Measurements from ENCODE around the gene ZSWIM5.
"Not testable (repeated sequence)": the region's sequence is repeated elsewhere in the genome, so short reads cannot be mapped to it uniquely, and the experiment has no call there.

ZSWIM5 gene

GRCh38 chr1:45005761-45006160 is 200.6 kb downstream of the ZSWIM5 start:
- H3K27ac ChIP-seq: no peak overlapping the region
- no peak for DNase-seq
- no peaks in the 10 kb centered on the region for H3K27me3 ChIP-seq
- peaks cover 0 to 22% (median 17%) of the 10 kb centered on the region in 4 donors for H3K4me1 ChIP-seq
- TF ChIP-seq, protein P1, sequence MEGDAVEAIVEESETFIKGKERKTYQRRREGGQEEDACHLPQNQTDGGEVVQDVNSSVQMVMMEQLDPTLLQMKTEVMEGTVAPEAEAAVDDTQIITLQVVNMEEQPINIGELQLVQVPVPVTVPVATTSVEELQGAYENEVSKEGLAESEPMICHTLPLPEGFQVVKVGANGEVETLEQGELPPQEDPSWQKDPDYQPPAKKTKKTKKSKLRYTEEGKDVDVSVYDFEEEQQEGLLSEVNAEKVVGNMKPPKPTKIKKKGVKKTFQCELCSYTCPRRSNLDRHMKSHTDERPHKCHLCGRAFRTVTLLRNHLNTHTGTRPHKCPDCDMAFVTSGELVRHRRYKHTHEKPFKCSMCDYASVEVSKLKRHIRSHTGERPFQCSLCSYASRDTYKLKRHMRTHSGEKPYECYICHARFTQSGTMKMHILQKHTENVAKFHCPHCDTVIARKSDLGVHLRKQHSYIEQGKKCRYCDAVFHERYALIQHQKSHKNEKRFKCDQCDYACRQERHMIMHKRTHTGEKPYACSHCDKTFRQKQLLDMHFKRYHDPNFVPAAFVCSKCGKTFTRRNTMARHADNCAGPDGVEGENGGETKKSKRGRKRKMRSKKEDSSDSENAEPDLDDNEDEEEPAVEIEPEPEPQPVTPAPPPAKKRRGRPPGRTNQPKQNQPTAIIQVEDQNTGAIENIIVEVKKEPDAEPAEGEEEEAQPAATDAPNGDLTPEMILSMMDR (IDR thresholded peaks at IDR 0.05): no peak
- H3K36me3 ChIP-seq: peaks cover 65 to 80% (median 70%) of the 10 kb centered on the region in 3 donors
- no peak overlapping the region for H3K4me3 ChIP-seq
- no peaks in the 10 kb centered on the region for H3K9me3 ChIP-seq
- intact Hi-C loops (cut with DNase I; ENCODE audit: low total_unique reads): loop anchor here (10.0 kb wide), 1 partner anchor 281 kb away; no protein-coding TSS in a partner anchor

GRCh38 chr1:45004281-45004920 is 202.0 kb downstream of the ZSWIM5 start:
- TF ChIP-seq, protein P1 (IDR thresholded peaks at IDR 0.05): no peak
- no peaks in the 10 kb centered on the region for H3K9me3 ChIP-seq
- H3K4me1 ChIP-seq: peaks cover 0 to 14% (median 6%) of the 10 kb centered on the region in 4 donors
- no peak overlapping the region for H3K27ac ChIP-seq
- no peaks in the 10 kb centered on the region for H3K27me3 ChIP-seq
- H3K4me3 ChIP-seq: no peak overlapping the region
- no peak for DNase-seq
- intact Hi-C loops (cut with DNase I; ENCODE audit: low total_unique reads): loop anchor here (5.0 to 10.0 kb wide), 2 partner anchors 157 to 280 kb away; no protein-coding TSS in a partner anchor
- peaks cover 65 to 79% (median 70%) of the 10 kb centered on the region in 3 donors for H3K36me3 ChIP-seq

DNA sequence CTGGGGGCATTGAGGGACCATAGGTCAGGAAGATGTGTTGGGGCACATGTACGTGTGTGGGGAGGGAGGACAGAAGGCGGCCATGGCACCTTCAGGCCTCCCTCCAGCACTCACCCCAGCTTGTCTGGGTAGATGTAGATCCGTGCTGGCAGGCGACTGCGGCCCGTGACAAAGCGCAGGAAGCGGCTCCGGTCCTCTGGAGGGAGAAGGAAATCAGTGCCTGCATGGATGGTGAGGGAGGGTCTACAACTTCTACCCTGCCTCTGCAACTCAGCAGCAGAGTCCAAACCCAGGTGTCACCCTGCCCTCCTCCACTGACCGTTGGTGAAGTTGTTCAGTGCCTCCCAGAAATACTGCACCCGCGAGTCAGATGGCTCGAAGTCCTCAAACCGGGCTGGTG is 202.7 kb downstream of the ZSWIM5 start:
- peaks cover 59 to 73% (median 63%) of the 10 kb centered on the region in 3 donors for H3K36me3 ChIP-seq

DNA sequence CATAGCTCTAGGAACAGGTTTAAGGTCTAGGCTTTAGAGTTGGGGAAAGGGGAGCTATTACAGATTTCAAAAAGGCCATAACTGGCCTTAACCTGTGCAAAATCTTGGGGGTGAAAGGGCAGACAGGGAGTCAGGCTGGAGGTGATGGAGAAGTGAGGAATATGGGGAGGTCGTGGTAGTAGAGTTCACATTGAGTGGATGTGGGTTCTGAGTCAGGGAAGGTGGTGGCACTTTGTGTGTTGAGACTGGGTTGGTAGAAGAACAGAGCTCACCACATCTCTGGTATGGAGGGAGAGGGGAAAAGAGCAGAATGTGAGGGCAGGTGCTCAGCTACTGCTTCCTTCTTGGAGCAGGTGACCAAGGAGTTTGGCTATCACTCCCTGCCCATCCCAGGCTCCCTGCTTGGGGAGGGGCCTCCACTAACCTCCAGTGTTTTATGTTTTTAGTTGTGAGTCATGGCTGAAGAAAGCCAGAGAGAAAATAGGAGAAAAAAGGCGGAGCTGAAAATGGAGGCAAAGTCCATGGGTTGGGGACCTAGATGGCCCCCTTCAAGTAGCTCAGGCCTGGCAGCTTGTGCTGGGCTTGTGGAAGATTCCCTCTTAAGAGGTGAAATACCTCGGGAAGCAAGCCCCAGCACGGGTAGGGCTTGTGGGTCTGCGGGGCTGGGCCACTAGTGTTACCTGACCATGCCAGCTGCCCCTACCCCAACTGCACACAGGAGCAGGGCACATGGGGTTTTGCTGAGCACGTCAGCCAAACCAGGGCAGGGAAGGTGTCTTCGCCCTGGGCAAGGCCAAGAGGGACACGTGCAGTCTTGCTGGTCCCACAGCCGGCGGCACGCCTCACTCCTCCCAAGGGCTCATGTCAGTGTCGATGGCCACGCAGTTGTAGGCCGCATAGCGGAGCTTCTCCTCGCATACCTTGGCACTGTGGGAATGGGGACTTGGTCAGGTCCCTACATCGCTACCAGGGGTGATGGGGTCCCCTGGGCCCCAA is 203.5 kb downstream of the ZSWIM5 start:
- intact Hi-C loops (cut with DNase I; ENCODE audit: low total_unique reads): loop anchor here (5.0 to 10.0 kb wide), 2 partner anchors 156 to 278 kb away; no protein-coding TSS in a partner anchor
- Histone ChIP-seq H3K9me3 (no peaks in the 10 kb centered on the region), H3K27ac (no peak overlapping the region), H3K36me3 (peaks cover 51 to 65% (median 55%) of the 10 kb centered on the region in 3 donors), H3K27me3 (no peaks in the 10 kb centered on the region), H3K4me3 (no peak overlapping the region), H3K4me1 (peaks cover 0 to 10% (median 0%) of the 10 kb centered on the region in 4 donors)
- TF ChIP-seq, protein P1 (IDR thresholded peaks at IDR 0.05): no peak
- no peak for DNase-seq

More for the DNA sequence above, 202.7 kb downstream of the ZSWIM5 start:
- no peak for DNase-seq
- Histone ChIP-seq H3K4me1 (peaks cover 0 to 10% (median under 1%) of the 10 kb centered on the region in 4 donors), H3K27ac (no peak overlapping the region), H3K27me3 (no peaks in the 10 kb centered on the region), H3K9me3 (no peaks in the 10 kb centered on the region), H3K4me3 (no peak overlapping the region)
- intact Hi-C loops (cut with DNase I; ENCODE audit: low total_unique reads): loop anchor here (5.0 to 10.0 kb wide), 2 partner anchors 156 to 279 kb away; no protein-coding TSS in a partner anchor
- TF ChIP-seq, protein P1 (IDR thresholded peaks at IDR 0.05): no peak

DNA sequence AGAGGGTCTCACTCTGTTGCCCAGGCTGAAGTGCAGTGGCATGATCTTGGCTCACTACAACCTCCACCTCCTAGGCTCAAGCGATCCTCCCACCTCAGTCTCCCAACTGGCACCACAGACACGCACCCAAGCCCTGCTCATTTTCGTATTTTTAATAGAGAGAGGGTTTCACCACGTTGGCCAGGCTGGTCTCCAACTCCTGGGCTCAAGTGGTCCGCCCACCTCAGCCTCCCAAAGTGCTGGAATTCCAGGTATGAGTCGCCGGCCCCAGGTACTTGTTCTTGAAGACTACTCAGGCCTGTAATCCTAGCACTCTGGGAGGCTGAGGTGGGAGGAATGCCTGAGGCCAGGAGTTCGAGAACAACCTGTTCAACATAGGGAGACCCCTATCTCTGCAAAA is 204.8 kb downstream of the ZSWIM5 start:
- DNase-seq, H3K27ac ChIP-seq, H3K4me1 ChIP-seq, H3K27me3 ChIP-seq, H3K9me3 ChIP-seq, H3K4me3 ChIP-seq: not testable (repeated sequence)
- peaks cover 38 to 51% (median 41%) of the 10 kb centered on the region in 3 donors for H3K36me3 ChIP-seq
- intact Hi-C loops (cut with DNase I; ENCODE audit: low total_unique reads): loop anchor here (5.0 to 10.0 kb wide), 2 partner anchors 154 to 277 kb away; no protein-coding TSS in a partner anchor

Data from tibial artery (tissue), 4 donors.